Fibroblast of skin of abdomen (primary cell): ENCODE measurements around the gene PFKP.
"Not testable (repeated sequence)": the region's sequence is repeated elsewhere in the genome, so short reads cannot be mapped to it uniquely, and the experiment has no call there.

Experiments used
- DNase-seq: peaks from one replicate; pipeline ENCODE4 v3.0.0-alpha.2; 2013

PFKP gene

DNA sequence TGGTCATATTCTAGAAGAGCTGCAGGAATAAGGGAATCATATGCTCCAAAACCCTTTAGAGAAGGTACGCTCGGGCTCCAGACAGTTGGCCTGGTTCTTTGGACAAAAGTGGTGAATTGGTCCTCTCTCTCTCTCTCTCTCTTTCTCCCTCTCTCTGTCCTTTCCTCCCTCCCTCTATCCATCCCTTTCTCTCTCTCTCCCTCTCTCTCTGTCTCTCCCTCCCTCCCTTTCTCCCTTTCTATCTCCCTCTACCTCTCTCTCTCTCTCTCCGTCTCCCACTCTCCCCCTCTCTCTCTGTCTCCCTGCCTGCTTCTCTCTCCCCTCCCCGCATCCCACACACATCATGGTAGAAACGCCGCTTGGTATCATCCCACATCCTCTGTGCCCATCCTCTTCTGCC is 19.8 kb upstream of the PFKP start:
- no peak for DNase-seq

DNA sequence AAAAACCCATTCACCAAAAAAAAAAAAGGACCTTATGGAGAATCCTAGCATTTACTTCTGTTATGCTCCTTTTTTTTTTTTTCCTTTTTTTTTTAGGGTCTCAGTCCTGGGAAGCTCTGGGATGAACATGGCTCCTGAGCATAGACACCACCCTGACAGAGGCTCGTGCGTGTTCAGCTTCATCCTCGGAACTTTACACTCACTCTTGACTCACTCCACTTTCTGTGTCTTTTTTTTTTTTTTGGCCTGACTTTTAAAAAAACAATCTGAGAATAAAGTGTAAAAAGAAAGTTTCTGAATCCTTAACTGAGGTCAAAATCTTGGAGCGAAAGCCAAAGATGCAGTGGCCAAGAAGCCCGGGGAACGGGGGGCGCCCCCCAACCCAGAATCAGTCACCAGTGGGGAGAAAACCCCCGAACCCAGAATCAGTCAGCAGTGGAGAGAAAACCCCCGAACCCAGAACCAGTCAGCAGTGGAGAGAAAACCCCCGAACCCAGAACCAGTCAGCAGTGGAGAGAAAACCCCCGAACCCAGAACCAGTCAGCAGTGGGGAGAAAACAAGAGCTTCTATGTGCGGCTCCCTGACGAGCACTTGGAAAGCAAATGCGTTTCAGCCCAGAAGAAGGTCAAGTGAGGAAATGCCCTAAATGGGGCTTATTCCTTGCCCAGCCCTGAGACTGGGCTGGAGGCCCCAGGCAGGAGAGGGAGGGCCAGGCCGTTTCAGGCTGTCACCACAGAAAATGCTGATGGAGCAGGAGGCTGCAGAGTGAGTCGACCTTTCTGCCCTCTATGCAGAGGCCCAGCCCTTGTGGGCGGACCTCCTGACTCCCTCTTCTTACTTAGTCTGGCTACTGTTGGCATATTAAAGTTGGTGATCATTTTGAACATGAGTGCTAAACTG is 19.0 kb upstream of the PFKP start:
- DNase-seq = peak; percentile 48

DNA sequence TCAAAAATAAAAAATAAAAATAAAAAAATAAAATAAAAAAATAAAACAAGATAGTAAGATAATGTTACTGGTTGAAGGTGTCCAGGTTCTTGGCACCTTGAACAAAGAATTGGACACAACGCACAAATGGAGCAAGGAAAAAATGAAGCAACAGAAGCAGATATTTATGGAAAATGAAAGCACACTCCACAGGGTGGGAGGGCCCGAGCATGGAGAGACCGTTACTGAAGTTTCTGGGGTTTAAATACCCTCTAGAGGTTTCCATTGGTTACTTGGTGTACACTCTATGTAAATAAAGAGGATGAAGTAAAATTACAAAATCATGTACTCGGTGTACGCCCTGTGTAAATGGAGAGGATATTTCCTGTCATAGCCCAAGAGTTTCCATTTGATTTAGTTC is 15.7 kb upstream of the PFKP start:
- no peak for DNase-seq

GRCh38 chr10:3053155-3053554 is 14.2 kb upstream of the PFKP start:
- DNase-seq = no peak

GRCh38 chr10:3054183-3054850 is 13.0 kb upstream of the PFKP start:
- DNase-seq = peak; percentile 31

DNA sequence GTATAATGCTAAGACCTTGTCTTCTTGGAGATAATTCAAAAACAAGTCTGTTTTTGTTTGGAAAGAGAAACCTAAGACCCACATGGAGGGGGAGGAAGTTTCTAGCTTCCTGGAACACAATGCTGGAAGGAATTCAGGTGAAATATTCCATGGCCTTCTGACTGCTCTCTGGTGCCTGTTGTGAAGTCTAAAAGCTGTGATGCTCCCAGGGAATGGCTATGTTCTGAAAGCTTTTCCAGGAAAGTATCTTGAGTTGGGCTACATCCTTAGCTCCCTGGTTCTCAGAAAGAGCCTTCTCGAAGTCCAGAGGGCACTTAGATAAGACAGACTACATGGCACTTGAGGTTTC is 12.5 kb upstream of the PFKP start:
- no peak for DNase-seq

DNA sequence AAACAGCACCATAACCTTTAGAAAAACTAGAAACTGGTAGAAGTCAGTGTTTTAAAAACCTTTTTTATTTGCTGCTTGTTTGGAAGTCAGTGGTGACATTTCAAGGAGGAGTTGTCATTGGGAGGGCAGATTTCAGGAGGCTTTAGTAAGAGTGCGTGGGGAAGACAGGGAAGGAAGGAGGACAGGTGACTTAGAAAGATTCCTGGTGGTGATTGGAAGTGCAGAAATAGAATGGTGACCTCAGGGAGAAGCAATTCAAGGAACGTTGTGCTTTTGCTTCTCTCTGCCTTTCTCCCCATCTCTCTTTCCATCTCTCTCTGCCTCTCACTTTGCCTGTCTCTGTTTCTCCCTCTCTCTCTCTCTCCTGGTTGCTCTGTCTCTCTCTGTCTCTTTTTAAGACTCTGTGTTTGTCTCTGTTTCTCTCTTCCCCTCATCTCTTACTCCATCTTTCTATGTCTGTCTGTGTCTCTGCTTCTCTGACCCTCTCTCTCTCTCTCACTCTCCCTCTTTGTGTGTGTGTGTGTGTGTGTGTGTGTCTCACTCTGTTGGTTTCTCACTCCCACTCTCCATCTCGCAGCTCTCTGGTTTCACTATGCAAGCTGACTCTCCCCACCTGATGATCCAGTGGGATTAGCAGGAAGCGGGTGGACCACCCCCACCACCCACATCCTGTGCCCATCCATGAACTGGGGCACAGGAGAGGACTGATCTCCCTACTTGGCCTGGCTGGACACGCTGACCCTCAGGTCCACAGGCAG is 10.9 kb upstream of the PFKP start:
- DNase-seq = no peak

DNA sequence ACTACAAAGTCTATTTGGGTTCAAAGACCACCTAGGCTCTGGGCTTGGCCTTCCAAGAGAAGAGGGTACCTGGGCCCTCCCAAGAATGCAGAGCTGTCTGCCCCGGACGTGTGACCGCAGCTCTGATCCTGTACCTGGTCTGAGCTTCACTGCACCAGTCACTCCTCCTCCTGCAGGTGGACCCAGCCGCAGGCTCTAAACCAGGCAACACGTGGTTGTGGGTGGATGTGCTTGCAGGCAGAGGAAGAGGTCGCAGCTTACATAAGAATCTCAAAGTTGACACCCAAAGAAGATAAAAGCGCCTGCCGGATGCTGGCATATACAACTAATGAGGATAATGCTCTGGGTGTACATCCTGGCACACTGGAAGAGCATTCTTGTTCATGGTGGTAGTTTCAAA is 9.4 kb upstream of the PFKP start:
- DNase-seq = no peak

- DNase-seq = no peak
Observed at GRCh38 chr10:3059974-3060373, 7.4 kb upstream of the PFKP start.

- no peak for DNase-seq
Observed at GRCh38 chr10:3060481-3060889, 6.9 kb upstream of the PFKP start.

DNA sequence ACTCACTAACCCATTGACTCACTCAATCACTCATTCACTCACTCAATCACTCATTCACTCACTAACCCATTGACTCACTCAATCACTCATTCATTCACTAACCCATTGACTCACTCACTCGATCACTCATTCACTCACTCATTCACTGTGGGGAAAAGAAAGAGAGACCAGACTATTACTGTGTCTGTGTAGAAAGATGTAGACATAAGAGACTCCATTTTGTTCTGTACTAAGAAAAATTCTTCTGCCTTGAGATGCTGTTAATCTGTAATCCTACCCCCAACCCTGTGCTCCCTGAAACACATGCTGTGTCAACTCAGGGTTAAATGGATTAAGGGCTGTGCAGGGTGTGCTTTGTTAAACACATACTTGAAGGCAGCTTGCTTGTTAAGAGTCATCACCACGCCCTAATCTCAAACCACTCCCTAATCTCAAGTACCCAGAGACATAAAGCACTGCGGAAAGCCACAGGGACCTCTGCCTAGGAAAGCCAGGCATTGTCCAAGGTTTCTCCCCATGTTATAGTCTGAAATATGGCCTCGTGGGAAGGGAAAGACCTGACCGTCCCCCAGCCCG is 5.9 kb upstream of the PFKP start:
- not testable (repeated sequence) for DNase-seq

DNA sequence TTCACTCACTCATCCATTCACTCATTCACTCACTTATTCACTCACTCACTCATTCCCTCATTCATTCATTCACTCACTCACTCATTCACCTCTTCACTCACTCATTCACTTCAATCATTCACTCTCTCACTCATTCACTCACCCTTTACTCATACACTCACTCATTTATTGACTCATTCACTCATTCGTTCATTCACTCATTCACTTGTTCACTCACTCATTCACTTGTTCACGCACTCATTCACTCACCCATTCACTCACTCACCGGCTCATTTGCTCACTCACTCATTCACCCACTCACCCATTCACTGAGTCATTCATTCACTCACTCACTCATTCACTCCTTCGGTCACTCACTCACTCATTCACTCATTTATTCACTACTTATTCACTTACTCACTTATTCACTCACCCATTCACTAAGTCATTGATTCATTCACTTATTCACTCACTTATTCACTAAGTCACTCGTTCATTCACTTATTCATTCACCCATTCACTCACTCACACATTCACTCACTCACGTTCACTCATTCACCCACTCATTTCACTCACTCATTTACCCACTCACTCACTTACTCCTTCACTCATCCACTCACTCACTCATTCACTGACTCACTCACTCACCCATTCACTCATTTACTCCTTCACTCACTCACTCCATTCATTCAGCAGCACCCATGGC is 4.7 kb upstream of the PFKP start:
- DNase-seq = no peak

- DNase-seq = no peak
Observed at GRCh38 chr10:3064423-3064822, 2.9 kb upstream of the PFKP start.

- no peak for DNase-seq
Observed at GRCh38 chr10:3065622-3066021, 1.7 kb upstream of the PFKP start.

DNA sequence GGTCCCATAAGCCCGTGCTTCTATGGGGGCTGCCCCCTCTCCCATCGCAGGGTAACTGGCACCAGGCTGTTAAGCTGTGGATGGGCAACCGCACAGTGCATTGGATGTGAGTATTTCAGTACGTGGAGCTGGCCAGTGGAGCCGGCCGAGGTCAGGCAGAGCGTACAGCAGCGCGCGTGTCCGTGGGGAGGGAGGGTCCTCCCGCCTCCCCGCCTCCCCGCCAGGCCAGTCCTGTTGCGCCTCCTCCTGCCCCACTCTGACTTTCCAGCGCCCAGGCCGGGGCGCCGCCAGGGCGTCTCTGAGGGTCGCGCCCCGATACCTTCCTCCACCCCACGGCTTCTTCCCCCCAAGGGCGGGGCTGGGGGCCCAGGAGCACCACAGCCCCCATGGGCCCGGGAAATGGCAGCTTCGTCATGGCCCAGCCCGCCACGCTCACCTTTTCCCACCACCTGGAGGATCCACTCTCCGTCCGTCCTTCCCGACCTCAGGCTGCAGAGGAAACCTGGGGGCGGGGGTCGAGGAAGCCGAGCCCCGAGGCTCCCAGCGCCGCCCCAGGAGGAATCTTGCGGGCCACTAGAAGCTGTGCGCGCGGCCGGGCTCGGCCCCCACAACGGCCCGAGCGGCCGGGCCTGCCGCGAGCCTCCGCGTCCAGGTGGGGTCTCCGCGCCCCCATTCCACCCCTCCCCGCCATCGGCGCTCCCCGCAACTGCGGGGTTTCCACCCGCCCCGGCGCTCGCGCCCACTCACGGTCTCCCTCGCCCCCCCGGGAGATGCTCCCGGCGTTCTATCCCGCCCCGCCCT is 831 bp upstream of the PFKP start:
- DNase-seq = no peak

DNA sequence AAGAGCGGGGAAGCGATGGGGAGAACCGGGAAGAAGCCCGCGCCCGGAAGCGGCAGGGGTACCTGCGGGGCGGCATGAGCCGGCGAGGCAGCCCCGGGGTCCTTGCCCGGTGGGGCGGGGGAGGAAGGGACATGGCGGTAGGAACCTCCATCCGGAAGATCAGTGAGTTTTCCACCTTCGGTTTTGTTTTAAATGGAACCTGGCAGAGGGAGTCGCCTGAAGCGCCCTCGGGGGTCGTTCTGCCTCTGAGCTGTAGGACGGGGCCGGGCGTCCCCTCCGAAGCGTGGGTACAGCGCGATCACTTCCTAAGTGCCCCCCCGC is 471 bp downstream of the PFKP start:
- DNase-seq = no peak

GRCh38 chr10:3068201-3068967 is 1.0 kb downstream of the PFKP start:
- DNase-seq = peak; percentile 64

DNA sequence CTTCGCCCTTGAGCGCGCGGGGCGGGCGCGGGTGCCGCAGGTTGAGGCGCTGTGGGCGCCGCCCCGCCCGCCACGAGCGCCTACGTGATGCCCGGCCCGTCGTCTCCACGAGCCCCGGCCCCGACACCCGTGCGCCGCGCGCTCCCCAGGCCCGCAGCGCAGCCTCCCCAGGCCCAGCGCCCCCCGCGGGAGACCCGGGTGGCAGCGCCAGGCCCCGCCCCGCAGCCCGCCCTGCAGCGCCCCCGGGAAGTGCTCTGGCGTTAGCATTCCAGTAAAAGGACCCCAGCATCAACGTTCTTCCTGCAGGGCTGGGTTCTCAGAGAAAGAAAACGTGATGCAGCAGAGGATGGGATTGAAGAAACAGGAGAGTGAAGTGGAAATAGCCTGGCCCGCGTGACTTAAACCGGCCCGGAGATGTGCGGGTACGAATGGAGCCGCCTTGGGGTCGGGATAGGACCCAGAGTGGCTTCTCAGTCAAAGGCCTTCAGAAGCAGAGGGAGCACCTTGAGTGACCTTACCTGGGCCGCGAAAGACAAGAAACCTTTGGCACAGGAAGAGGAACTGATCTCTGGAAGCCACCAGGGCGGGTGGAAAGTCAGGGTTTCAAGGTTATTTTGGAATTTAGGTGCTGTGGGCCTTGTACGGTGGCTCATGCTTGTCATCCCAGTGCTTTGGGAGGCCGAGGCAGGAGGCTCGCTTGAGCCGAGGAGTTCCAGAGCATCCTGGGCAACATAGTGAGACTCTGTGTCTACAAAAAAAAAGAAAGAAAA is 1.8 kb downstream of the PFKP start:
- DNase-seq = peak; percentile 34

- DNase-seq = no peak
Observed at GRCh38 chr10:3069876-3070275, 2.5 kb downstream of the PFKP start.
